ENCODE results near the gene PARD3B.

Gene PARD3B

DNA sequence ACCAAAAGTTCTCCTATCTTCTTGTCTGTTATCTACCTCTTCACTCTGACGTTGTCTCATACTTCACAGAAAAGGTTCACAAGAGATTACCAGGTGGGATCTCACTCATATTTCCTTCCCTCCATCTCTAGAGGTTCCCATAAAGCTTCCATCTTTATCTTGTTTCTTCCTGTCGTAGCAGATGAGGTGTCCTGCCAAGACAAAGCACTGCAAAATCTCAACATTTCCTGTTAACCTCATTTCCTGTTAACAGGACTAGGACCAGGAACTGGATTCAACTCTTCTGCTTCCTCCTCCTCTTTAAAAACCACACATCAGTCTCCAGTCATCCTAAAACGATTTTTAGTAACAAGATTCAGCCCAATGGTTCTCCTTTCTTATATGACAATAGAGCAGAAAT is 624.2 kb downstream of the PARD3B start:
- no peak for DNase-seq

- DNase-seq, result no peak
Measured at GRCh38 chr2:205170399-205170798, 625.1 kb downstream of the PARD3B start.

DNA sequence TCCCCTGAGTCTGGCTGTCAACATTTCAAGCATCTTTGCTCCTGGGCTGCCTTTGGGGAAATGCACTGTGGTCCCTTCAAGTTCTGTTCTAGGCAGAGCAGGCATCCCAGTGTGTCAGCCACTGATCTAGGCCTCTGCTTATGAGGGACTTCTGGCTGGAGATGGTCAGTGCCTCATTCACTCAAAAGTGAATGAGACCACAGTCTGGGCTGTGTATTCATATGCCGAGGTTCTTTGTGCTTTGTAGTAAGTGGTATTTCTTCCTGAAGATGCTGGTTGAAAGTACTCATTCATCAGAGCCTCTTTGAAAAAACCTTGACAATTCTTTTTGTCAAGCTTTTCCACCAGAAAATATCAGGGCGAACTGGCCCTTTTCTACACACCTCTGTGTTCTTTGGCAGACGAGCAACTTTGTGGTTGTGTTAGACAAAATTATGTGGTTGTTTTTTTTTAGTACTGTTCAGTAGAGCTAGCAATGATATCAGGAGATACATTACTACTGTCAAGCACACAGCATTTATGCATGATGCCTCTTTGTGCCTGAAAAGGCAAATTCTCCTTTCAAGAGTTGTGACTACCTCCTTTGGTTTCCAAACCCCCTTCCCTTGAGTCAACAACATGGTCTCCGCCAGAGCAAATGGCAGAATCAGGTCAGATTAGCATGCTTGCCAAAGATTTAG is 626.1 kb downstream of the PARD3B start:
- DNase-seq, result no peak

DNA sequence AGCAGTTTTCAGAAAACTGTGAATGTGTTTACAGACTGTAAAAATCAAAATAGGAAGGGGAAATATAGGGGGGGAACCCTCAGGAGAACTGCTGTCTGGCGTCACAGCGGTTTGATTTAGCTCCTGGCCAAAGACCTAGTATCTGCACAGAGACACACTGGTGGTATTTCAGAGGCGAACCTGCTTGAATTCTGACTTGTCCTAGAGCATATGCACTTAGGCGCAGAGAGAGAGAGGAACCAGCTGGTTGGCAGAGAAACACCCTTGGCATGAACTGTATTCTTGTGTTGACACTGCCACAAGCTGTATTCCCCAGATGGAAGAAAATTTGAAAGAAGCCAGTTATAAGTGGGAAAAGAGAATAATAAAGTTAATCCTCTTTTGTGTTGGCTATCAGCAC is 630.6 kb downstream of the PARD3B start:
- DNase-seq, result no peak

GRCh38 chr2:205176546-205176945 is 631.3 kb downstream of the PARD3B start:
- no peak for DNase-seq

- DNase-seq, result no peak
Measured at GRCh38 chr2:205177546-205177945, 632.3 kb downstream of the PARD3B start.

DNA sequence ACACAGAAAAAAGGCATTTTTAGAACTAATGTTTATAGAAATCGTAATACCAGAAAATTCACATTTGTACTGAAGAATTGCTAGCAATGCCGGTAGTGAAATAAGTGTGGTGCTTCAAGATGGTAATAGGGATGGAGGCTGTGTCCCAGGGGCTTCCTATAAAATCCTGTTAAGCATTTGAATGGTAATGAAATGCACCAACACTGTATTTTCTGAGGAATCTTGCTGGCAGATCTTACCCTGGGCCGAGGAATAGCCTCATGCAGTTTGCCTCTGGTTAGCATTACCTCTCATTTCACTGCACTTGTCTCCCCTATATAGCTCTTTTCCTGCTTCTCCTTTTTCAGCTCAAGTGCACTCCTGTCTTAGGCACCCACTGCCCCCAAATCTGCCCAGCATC is 635.5 kb downstream of the PARD3B start:
- no peak for DNase-seq

- DNase-seq, result no peak
Measured at GRCh38 chr2:205187731-205188130, 642.5 kb downstream of the PARD3B start.

GRCh38 chr2:205188239-205189138 is 643.2 kb downstream of the PARD3B start:
- no peak for DNase-seq

DNA sequence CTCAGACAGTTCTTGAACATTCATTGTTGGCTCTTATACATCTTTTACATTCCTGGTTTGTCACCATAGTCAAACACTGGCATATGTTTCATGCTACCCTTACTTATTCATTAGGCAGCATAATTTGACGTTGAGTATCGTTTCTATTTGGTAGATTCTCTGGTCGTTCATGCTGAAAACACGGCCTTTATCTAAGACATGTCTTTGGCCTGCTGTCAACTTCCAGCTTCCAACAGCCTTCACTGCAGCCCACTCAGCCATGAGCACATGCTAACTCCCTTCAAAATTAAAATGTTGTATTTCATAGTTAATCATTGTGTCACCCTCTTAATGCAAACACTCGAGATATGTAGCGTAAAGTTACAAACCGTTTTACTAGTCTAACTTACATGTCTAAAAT is 644.0 kb downstream of the PARD3B start:
- no peak for DNase-seq

GRCh38 chr2:205190528-205190927 is 645.3 kb downstream of the PARD3B start:
- no peak for DNase-seq

DNA sequence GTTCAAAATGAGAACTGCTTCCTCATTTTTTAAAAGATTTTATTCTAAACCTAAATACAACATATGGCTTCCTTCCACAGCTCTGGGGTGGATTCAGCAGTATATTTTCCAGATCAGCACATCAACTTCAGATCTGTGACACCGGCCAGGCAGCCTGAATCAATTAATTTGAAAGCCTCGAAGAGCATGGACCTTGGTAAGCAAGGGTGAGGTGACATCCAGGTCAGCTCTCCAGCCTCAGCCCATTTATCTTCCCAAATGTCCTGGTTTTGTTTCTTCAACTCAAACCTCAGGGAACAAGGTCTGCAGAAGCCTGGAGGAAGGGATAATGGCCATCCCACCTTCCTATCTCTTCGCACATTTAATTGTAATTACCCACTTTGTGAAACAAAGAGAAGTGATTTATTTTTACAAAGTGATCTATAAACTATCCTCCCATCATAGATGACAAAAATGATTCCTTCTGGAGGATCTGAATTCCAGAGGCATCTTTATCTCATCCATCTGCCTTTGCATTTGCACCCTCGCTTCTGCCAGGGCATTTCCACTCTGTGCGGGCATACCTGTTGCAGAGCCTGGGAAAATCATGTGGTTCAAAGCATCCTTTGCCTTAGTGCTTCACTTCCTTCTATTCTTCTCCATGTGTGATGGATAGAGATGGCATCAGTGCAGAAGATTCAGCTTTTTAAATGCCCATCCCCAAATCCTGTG is 648.0 kb downstream of the PARD3B start:
- DNase-seq, result no peak

DNA sequence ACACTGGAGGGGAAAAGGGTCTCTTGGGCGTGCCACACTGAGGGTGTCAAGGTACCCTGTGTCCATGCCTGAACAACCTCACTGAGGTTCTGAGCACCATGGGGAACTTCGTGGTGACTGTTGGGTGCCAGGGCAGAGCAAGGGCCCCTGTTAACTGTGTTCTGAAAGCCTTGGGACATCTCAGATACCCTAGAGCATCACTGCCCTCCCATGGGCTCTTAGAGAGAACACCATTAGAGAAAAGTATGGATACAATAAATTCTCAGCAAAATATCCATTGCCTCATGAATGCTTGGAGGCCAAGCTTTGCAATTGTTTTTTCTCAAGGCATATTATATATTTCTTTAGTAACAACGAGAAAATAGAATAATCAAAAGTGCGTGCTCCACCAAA is 648.6 kb downstream of the PARD3B start:
- no peak for DNase-seq

GRCh38 chr2:205197468-205198139 is 652.3 kb downstream of the PARD3B start:
- peak; percentile 12 for DNase-seq

DNA sequence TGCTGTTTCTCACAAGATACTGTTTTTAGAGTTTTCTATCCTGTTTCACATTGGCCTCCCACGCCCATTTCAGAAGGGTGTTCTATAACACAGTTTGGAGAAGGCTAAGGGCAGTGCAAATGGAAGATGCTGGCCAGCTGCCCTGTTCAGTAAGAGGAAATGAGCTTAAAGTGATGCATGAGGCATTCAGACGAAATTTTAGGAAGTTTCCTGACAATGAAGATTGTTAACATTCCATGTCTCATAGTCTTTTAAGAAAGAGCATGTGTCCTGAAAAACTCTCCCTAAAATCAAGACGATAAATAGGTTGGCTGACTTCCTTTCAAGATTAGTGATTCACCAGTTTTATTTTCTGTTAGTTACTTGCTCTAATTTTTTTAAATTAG is 652.9 kb downstream of the PARD3B start:
- DNase-seq, result no peak

- no peak for DNase-seq
Measured at GRCh38 chr2:205199165-205199850, 654.0 kb downstream of the PARD3B start.

DNA sequence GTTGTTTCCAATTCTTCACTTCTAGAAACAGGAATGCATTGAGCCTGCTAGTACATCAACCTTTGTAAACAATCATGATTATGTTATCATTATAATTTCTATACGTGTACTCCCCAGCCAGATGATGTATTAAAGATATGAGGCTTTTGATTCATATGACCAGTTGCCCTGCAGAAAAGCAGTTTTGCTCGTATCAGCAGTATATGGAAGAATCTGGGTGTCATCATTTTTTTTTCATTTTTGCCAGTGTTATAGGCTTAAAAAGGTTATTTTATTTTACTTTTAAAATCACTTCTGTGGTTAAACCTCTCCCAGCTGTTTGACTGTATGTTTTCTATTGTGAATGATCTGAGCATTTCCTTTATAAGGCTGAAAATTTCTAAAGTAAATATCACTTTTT is 665.2 kb downstream of the PARD3B start:
- DNase-seq, result no peak

DNA sequence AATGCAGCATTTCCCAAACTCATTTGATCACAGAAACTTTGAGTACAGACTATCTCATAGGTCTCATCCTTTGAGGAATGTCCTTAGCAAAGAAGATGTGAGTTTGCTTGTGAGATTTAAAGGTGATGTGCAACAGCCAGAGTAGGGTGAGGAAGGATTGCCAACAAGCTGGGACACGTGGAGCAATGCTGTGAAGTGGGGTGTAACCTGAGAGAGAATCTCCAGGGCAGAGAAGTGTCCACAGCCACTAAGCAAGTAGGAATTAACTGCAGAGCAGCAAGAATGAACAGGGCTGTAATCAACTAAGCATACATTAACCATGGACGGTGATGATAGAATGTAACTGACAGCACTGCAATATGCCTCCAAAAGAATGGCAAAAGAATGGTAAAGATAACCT is 667.1 kb downstream of the PARD3B start:
- DNase-seq, result no peak

GRCh38 chr2:205216092-205216491 is 670.8 kb downstream of the PARD3B start:
- no peak for DNase-seq

GRCh38 chr2:205216580-205216979 is 671.3 kb downstream of the PARD3B start:
- DNase-seq, result no peak

- no peak for DNase-seq
Measured at GRCh38 chr2:205217004-205217403, 671.7 kb downstream of the PARD3B start.

DNA sequence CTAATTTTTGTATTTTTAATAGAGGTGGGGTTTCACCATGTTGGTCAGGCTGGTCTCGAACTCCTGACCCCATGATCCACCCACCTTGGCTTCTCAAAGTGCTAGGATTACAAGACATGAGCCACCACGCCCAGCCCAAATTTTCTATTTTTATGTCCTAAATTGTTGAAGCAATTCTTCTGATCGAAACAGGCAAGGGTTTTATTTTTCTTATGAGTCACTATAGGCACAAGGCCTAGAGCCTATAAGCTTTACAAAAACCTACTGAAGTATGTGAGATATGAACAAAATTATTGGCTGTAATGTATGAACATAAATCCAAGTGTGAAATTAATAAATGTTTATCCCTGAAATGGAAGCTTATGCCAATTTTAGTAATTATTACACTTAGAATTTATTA is 672.8 kb downstream of the PARD3B start:
- no peak for DNase-seq
